Stimulated activated CD4-positive, alpha-beta T cell treated with anti-CD3 and anti-CD28 coated beads, Interleukin-1b, Interleukin-23, amount 100 ng/mL, for 1 hour (primary cell): ENCODE measurements around the gene DCHS2.

Experiments used
- DNase-seq, 2 donors: peaks; one replicate each; pipeline ENCODE4 v3.0.0-alpha.2; 2020; ENCODE audit warnings: low read depth in 2 of 2

DCHS2 gene

DNA sequence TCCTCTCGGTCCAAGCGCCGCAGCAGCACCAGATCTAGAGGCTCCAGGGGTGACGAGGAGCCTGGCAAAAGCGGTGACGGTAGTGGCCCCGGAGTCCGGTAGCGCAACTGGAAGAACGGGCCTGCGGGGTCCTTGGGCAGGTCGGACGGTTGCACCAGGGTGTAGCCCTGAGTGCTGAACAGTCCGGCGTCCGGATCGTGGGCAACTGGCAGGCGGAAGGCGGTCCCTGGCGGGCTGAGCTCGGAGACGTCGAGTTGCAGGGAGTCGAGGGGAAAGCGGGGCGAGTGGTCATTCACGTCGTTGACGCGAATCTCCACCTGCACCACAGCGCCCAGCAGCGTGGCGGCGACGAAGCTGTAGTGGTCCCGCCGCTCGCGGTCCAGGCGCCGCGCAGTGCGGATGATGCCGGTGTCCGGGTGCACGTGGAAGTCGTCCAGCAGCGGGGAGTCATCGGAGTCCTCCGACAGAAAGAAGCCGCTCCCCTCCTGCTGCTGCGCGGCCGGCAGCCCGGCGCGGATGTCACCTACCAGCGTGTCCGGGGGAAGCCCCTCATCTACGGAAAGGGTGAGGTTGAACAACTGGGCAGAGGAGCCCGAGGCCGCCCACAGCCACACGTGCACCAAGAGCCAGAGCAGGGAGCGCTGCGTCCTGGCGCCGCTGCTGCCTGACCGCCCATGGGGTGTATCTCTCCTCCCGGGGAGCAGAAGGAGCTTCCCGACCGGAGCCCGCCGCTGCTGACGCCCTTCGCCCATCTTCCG lies 837 bp downstream of the DCHS2 start:
- no peak for DNase-seq

DNA sequence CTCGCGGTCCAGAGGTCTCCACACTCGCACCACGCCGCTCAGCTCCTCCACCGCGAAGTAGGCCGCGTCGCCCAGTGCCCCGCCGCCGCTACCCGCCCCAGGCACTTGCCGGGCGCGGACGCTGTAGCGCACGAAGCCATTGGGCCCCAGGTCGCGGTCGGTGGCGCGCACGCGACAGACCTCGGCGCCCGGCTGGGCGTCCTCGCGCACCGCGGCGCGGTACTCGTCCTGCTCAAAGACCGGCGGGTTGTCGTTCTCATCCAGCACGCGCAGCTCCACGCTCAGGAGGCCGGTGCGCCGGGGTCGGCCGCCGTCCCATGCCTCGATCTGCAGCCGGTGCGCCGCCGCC lies 1.4 kb downstream of the DCHS2 start:
- DNase-seq: no peak

DNA sequence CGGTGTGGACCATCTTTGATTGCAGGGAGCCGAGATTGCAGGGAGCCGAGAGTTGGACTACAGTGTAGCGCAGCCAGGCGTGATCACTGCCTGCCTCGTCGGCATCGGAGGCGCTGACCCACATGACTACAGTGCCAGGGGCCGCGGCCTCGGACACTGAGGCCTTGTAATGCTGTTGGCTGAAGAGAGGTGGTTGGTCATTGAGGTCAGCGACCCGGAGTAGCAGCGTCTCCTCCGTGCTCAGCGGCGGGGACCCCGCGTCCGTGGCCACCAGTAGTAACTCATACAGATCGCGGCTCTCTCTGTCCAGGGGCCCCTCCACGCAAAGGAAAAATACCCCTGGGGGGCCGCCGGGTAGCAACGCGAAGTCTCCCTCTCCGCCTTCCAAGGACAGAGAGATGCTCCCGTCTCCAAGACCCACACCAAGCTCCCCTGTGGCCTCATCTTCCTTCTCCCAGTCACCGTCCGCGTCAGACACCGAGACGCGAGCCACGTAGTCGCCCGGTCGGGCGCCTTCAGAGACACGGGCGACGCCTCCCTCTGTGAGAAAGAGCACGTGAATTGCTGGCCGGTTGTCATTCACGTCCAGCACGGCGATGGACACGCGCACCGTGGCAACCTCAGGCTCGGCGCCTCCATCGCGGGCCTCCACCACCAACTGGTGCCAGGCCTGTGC lies 1.9 kb downstream of the DCHS2 start:
- DNase-seq: no peak

DNA sequence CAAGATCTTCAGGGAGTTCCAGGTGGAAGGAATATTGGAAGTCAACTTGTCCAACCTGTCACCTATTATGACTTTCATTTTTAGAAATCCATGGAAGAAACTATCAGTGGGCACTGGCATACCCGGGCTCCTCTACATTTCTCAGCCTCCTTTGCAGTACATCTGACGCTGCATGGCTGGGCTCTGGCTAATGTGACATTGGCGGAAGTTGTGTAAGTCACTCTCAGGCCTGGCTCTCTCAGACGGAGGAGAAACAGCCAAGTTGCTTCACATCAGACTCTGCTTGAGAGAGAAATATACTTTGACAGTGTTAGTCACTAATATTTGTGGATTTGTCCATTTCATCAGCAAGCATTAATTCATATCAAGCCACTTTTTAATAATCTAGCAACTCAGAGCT lies 4.5 kb downstream of the DCHS2 start:
- no peak for DNase-seq

DNA sequence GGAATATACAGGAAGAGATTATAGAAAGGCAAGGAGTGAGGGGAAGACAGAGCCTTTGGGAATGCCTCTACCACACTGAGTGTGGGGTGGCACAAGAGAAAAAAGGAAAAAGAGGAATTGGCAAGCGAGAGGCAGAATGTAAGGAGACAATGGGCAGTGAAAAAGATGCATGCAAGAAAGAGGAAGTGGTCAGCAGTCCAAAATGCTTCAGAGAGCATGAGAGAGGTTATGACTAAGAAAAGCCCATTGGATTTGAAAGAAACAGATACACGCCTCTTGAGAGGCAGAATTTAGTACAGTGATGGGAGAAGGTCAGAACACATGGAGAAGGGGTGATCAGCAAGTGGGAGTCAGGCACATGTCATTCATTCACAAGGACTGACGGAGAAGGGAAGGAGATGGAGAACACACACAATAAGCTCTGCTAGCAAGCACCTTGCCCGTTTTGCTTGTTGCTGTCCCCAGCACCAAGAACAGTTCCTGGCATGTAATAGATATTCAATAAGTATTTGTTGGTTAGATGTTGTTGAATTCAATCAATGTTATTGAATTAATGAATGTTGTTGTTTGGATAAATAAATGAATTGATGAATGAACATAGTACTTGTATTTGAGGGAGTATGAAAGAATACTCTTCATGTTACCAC lies 6.3 kb downstream of the DCHS2 start:
- no peak for DNase-seq

DNA sequence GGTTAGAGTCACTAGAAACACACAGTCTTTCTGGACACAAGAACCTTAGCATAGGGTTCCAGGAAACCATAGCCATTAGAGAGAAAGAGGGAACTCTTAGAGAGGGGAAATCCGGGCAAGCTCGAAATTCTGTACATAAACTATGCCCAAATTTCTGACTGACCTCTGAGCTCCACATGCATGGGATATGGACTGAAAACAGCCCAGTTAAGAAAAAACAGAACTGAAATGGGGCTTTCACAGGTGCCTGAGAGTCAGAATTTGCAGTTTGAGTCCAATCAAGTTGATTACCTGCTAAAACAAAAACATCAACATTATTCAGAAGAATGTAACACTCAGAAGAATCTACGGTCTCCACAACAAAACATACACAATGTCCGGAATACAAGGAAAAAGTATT lies 13.1 kb downstream of the DCHS2 start:
- no peak for DNase-seq

DNA sequence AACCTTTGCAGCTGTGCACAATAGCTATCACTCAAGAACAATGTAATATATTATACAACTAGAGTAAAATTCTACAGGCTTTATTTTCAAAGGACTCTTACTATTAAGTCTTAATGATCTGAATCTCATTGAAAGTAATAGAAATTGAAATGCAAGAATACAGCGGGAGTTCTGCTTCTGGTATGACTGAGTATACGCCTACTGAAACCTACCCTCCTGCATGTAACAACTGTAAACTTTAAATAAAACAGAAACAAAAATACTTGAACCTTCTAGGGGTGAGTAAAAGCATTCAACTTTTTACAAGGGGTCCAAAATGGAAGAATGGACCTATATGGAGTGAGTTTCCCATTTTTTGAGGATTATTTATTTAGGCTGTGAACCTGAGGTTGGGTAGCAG lies 13.5 kb downstream of the DCHS2 start:
- DNase-seq: no peak

DNA sequence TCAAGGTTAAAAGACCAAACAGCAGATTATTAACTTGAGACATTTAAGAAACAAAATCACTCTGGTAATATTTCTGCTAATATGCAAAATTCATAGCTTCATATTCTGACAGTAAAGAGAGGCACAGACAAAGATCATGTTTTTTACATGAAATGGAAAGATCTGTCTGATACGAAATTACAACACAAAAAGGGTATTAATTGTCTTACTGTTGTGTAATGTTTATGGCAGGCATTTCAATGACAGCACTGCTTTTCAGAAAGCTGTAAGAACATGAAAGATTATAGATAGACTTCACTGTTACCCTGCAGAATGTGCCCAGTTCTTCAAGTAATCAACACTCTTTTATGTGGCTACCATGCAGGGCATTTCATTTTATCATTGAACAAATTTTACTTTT lies 15.4 kb downstream of the DCHS2 start:
- DNase-seq: no peak

DNA sequence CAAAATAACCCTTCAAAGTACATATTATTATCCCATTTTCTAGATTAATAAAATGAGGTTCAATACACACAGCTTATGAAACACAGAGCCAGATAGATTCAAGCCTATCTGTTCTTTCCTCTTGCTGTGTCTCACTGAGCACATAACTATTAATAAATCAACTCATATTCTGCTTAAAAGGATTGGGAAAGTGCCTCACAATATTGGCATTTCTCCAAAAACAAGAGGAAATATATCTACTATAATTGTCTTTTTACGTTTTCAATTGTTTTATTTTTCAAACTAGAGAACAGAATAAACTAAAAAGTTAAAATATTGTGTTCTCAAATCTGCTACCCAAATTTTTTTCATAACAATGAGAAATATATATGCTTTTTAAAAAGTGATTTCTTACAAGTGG lies 15.8 kb downstream of the DCHS2 start:
- no peak for DNase-seq

DNA sequence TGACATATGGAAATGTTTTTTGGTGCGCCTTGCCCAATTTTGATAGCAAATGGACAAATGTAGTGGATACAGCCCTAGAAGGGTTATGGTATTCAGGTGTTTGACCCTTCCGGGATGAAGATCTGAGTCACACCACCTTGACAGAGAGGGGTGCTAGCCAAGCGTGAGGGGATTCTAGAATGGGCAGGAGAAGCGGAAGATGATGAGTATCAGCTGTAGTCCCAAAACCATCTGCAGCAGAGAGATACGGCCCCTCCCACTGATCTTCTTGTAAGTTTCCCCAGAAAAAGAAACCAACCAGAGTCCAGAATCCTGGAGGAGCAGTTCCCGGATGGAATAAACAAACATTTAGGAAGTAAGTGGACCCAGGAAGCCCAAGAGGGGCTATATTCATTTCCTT lies 18.1 kb downstream of the DCHS2 start:
- no peak for DNase-seq

DNA sequence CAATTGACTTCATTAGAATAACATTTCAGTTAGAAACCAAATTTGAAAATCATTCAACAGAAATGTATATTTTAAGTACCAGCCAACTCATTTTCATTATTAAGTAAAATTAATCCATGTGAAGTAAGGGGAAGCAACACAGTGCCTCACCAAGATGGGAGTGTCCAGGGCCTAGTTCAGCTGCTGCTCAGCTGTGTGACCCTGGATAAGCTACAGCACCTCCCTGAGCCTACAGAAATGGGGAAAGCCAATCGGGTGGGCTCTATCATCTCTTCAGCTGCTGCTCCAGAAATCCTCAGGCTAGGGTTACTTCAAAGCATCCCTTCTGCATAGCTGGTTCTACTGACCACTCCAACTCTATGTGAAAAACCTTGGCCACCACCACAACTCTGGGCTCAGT lies 18.7 kb downstream of the DCHS2 start:
- DNase-seq: no peak

DNA sequence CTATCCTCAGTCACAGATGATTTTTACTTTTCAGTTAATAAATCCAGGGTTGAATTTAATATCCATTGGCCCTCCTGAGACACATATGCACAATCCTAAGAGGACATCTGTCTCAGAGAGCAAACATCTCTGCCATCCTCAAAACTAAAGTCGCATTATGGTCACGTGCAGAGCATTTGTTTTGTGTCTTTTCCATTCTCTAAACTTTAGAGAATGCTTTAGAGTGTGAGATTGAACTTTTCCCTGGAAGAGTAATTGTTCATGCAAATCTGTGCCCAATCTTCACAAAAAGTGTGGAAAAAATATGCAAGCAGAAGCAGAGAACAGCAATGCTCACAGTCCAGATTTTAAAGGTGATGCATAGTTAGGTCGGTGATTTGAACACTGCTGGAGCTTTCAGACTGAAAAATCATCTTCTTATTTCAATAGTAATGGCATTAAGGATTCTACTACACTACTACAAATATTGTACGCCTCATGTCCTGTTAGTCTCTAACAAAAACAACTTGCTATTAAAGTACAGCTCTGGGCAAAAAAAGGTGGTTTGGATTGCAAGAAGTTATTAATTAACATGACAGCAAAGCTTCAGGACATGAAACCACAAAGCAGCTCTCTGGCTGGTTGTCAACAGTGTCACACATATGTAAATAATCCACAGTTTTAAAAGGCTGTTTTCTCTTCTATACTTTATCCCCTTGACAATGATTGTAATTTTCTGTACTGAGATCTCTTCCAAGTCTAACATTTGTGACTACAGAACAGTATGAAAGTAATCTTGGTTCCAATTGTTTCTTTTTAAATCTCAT lies 19.9 kb downstream of the DCHS2 start:
- no peak for DNase-seq

DNA sequence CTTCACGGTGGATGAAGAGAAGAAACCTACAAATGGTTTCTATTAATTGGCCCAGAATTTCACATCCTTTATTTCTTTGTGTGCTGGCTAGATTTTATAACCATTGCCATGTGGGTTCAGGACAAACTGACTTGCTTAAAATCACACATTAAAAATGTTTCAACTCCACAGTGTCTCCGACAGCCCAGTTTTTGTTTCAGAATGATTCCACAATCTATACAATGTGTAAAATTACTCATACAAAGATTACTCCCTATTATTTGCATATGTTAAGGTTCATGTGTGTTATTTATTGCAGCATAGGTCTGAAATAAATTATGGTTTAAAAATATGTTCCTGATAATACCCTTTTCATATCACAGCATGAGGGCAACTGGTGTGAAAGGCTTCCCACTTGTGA lies 20.6 kb downstream of the DCHS2 start:
- DNase-seq: no peak

DNA sequence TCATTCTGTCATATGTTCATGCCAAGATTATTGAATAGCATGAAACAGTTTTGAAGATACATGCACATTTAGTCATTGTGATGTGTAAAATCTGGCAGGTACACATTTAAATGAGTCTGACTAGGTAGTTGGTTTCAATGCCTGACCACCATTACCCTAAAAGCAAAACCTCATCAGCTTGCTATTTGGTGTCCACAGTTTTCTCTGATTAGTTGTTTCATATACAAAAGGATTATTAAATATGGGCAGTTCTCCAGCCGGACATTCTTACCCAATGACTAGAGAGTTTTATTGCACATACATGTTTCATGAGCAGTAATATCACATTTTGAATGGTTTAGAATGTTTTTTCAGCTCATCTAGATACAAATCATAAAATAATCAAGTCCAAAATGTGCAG lies 23.7 kb downstream of the DCHS2 start:
- no peak for DNase-seq

DNA sequence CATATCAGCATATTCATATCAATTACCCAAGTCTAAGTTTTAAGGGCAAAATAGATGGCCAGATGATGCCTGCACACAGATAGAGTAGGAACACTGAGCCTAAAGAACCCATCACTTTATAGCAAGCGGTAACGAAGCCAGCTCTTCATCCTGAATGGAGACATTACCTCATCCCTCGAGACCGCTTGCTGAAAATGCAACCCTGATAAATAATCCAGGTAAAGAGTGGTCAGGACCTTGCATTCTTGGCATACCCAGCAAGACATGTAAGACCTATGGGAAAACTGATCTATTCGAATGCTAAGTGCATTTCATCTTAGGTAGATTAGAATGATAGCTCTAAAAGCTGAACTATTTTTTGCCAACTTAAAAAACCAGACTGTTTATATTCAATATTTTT lies 25.3 kb downstream of the DCHS2 start:
- DNase-seq: no peak

DNA sequence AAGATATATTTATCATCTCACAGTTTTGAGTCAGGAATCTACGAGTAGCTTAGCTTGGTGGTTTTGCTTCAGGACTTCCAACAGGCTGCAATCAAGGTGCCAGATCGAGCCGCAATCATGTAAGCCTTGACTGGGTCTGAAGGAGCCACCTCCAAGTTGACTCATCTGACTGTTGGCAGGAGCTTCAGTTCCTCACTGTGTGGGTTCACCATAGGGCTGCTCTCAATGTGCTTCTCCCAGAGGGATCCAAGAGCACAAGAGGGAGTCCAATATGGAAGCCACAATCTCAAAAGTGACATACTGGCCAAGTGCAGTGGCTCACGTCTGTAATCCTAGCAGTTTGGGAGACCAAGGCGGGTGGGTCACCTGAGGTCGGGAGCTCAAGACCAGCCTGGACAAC lies 26.5 kb downstream of the DCHS2 start:
- DNase-seq: no peak

DNA sequence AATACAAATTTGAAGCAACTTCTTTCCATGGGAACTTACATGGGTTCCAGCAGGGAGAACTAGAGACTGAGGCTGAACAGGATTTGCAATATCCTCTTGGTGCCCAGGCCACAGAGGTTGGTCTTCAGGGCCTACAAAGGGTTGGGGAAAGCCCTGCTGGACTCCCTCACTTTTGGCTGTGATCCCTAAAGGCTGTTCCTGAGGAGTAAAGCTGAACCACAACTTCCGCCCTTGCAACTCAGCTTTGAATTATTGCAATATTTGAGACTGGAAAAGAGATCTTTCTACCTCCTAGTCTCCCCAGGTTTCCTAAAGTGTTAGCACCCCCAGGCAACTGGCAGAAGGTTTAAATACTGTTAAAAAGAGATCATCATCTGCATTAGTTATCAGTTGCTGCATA lies 26.9 kb downstream of the DCHS2 start:
- no peak for DNase-seq

DNA sequence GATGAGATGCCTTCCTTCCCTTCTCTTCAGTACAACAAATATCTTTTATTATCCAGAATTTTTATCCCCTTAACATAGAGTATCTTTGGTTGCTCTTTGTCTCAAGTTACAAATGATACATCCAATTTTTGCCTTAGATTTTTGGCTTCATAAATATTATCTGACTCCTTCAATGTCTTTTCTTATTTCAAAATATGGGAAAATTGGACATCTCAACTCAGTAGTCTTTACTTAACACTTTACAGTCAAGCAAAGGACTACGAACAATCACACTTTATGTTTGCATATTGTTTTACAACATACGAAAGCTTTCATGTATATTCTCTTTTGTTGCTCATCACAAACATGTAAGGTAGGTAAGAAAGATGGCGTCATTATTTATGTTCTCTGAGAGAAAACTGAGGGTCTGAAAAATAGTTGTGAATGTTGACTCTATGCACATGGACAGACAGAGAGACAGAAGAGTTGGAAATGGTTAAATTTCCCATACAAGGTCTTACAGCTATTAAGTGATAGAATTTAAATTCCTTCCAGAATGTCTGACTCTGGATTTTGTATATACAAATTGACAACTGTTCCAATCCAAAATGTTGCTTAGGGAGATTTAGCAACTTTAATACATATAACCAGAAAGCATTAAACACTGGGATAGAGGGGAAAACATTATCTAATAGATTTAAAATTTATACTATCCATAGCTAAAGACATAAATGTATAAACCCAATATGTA lies 29.4 kb downstream of the DCHS2 start:
- DNase-seq: no peak

DNA sequence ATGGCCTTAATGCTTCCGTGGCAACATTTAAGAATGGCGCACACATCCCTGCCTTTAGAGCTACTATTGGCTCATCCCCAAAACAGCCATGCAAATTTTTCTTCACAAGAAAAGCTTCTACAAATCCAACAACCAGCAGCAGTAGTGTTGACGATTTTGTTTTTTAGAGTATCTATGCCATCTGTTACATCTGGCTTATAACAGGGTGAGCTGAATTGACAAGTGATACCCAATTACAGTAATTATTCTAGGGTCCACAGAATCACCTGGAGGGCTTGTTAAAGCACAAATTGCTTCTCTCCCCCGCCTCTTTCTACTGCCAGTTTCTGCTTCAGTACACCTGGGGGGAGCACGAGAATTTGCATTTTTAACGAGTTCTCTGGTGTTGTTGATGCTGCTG lies 34.1 kb downstream of the DCHS2 start:
- no peak for DNase-seq

DNA sequence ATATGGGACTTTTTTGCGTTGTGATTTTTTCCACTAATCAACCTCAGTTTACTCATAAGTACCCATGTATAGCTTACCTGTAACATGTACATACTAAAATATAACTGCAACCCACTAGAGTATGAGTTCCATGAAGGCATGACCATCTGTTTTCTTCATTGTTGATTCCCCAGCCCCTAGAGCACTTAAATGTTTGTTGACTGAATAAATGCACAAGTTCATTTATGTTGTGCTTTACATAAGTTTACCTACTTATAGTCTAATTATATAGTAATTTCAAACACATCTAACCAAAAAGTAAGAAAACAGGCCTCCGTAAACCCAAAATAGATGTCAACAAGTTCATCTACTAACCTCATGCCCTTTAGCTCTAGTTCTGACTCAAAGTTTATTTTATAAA lies 34.7 kb downstream of the DCHS2 start:
- DNase-seq: no peak

DNA sequence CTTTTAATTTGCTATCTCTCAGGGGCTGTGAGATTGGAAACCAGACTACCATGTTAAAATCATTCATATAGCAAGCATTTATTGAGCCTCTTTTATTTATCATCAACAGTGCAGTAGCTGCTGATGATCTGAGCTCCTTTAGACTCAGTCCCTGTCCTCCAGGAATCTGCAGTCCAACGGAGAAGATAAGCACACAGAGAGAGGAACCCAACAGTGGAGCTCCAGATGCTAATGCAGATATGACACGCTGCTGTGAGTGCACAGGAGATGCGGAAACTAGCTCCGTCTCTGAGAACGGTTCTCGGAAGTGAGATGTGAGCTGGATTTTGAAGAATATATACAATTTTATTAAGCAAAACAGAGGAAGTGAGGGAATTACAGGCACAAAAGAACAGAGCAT lies 35.4 kb downstream of the DCHS2 start:
- DNase-seq: no peak

DNA sequence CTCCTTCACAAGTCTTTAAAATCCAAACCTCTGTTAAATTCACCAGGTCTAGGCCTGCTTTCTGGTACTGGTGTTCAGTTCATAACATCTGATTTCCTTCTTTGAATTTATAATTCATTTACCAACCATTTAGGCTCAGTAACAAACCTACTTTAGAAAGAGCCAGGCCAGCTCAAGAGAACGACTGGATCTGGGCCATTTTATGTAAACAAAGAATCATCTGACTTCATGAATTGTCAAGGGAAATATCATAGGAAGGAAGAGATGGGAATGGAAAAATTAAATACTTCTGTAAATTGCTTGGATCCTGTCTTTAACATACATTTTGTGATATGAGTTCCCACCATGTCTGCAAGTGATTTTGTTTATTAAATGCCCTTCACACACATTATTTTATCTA lies 36.5 kb downstream of the DCHS2 start:
- DNase-seq: no peak
